ENCODE data around the gene HDAC11. TPM values are rescaled to one million over a fixed set of nuclear protein-coding genes. Genes with fewer than 3 reads are reported as not detected.
A peak's percentile ranks its signal among the peaks of the same experiment; 100 is the strongest.

The HDAC11 gene
- total RNA-seq, 6 donors from 2014 or later: 11.5 to 28.1 (median 18.0) TPM

DNA sequence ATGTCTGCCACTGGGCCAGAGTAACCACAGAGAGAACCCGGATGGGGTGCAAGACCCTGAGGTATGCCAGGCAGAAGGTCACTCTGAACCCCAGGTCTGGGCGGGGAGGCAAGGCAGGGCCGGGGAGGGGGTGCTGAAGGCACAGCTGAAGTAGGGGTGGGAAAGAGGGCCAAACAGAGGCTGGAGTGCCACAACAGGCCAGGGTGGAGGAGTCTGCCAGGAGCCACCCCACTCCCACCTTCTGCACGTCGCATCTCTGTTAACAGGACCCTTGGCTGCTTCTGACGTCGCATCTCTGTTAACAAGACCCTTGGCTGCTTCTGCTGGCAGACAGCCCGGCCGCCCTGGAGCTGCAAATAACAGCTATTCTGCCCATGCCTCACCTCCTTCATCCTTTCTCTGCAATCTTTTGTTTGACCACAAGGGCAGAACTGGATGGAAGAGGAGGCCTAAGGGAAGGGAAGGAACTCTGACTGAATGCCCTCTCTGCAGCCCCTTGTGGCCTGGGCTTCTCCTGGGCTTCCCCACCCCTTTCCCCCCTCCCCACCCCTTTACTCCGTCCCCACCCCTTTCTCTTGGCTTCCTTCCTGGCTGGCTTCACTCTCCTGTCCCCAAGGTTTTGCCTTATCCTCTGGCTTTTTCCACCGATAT, 48.2 kb downstream of the HDAC11 start:
- no peak for DNase-seq
- 51 to 55% methylated on average over 9 to 11 of the region's 11 CpGs for WGBS, 2 donors
- no peak for TF ChIP-seq POLR2A (IDR thresholded peaks at IDR 0.05)
- no peak for TF ChIP-seq POLR2AphosphoS5 (IDR thresholded peaks at IDR 0.05)
- TF ChIP-seq EP300 (IDR thresholded peaks at IDR 0.05): no peak
- TF ChIP-seq, protein P1, sequence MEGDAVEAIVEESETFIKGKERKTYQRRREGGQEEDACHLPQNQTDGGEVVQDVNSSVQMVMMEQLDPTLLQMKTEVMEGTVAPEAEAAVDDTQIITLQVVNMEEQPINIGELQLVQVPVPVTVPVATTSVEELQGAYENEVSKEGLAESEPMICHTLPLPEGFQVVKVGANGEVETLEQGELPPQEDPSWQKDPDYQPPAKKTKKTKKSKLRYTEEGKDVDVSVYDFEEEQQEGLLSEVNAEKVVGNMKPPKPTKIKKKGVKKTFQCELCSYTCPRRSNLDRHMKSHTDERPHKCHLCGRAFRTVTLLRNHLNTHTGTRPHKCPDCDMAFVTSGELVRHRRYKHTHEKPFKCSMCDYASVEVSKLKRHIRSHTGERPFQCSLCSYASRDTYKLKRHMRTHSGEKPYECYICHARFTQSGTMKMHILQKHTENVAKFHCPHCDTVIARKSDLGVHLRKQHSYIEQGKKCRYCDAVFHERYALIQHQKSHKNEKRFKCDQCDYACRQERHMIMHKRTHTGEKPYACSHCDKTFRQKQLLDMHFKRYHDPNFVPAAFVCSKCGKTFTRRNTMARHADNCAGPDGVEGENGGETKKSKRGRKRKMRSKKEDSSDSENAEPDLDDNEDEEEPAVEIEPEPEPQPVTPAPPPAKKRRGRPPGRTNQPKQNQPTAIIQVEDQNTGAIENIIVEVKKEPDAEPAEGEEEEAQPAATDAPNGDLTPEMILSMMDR (IDR thresholded peaks at IDR 0.05): no peak
- H3K9me3 ChIP-seq: no peaks in the 10 kb centered on the region
- ATAC-seq (ENCODE audit: low FRiP score in 2 of 2): peak in 1 of 2 donors; percentile 29
- H3K4me1 ChIP-seq: no peaks in the 10 kb centered on the region
- no peaks in the 10 kb centered on the region for H3K27me3 ChIP-seq
- no peak overlapping the region for H3K27ac ChIP-seq
- H3K36me3 ChIP-seq: no peaks in the 10 kb centered on the region
- H3K4me3 ChIP-seq: no peak overlapping the region

DNA sequence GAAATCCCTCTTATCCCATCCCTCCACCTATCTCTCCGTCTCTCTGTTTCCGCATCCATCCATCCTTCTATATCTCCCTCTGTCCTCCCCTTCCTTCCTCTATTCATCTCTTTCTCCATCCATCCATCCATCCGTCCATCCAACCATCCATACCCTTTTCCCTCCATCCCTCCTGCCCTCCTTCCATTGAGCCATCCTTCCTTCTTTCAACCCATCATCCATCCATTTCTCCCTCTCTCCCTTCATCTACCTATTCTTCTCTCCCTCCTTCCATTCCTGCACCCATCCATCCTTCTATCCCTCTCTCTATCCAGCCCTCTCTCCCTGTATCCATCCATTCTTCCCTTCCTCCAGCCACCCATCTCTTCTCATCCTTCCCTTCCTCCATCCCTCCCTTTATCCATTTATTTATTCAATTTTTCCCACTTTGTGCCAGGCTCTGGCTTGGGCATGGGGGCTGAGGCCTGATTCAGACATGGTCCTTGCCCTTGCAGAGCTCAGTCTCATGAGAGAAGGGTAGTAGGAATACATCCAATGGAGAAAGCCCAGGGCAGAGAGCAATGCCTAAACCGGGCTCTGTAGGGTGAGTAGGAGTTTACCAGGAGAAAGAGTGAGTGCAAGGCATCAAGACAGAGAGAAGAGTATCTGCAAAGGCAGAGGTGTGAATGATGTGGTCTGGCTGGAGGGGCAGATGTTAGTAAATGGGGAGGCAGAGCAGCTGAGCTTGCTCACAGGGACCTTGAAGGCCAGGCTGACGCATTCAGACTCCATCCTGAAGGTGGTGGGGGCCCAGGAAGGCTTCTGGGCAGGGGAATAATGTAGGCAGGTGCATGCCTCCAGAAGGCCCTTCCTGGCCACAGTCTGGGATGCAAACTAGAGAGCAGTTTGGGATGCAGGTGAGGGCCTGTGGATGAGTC, 49.3 kb downstream of the HDAC11 start:
- Histone ChIP-seq H3K27me3 (no peaks in the 10 kb centered on the region), H3K27ac (no peak overlapping the region), H3K36me3 (no peaks in the 10 kb centered on the region), H3K4me1 (no peaks in the 10 kb centered on the region), H3K9me3 (no peaks in the 10 kb centered on the region), H3K4me3 (no peak overlapping the region)
- no peak for ATAC-seq (ENCODE audit: low FRiP score in 2 of 2)
- no peak for DNase-seq
- 73 to 77% methylated on average over 5 of the region's 5 CpGs for WGBS, 2 donors
- TF ChIP-seq POLR2A (IDR thresholded peaks at IDR 0.05) (no peak), EP300 (IDR thresholded peaks at IDR 0.05) (no peak), POLR2AphosphoS5 (IDR thresholded peaks at IDR 0.05) (no peak)
- TF ChIP-seq, protein P1 (IDR thresholded peaks at IDR 0.05): no peak

DNA sequence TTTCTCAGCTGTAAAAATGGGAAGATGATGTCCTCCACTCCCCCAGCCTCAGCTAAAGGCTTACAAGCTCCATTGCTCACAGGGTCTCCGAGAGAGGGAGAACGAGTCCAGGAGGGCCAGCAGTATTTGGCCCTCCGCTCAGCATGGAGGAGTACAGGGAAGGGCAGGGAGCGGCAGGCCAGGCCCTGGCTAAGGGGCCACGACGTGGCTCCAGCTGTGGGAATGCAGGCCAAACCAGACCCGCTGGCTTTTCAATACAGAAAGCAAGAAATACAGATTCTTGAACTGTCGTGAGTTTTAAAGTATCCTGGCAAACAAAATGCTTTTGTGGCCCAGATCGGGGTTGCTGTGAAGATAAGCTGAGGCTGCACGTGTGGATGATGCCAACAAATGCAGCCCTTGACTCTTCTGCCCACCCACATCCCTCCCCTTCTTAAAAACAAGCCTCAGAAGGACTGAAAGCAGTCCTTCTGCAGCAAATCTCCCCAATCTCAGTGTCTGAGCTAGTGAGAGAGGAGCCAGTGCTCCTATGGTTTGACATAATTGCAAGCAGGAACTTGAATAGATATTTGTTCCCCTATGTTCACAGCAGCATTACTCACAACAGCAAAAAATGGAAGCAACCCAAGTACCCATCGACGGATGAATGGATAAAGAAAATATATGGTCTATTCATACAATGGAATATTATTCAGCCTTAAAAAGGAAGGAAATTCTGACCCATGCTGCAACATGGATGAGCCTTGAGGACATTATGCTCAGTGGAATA, 50.3 kb downstream of the HDAC11 start:
- Histone ChIP-seq H3K27me3 (no peaks in the 10 kb centered on the region), H3K9me3 (no peaks in the 10 kb centered on the region), H3K27ac (no peak overlapping the region), H3K4me3 (no peak overlapping the region), H3K4me1 (no peaks in the 10 kb centered on the region), H3K36me3 (no peaks in the 10 kb centered on the region)
- WGBS, 2 donors: 72 to 84% methylated on average over 12 of the region's 12 CpGs
- TF ChIP-seq, protein P1 (IDR thresholded peaks at IDR 0.05): no peak
- TF ChIP-seq EP300 (IDR thresholded peaks at IDR 0.05) (no peak), POLR2A (IDR thresholded peaks at IDR 0.05) (no peak), POLR2AphosphoS5 (IDR thresholded peaks at IDR 0.05) (no peak)
- ATAC-seq (ENCODE audit: low FRiP score in 2 of 2) (no peak), DNase-seq (no peak)

DNA sequence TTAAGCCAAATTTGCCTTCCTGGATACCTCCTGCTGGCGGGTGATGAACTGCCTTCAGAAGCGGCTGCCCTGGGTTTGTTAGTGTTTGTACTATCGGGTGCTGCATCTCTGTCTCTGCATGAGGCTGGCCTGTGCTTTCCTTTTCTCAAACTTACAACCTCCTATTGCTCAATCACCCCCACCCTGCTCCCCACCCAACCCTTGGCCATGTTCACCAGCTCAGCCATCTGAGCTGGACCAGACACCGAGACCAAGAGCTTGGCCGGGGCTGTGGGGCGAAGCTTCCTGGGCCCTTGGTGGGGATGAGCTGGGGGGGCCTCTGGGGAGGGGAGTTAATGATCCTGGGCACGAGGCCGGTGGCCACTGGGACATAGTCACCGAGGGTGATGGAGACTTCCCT, 52.0 kb downstream of the HDAC11 start:
- peak overlapping the region in 1 of 4 donors; percentile 14 for H3K27ac ChIP-seq
- no peaks in the 10 kb centered on the region for H3K27me3 ChIP-seq
- H3K36me3 ChIP-seq: no peaks in the 10 kb centered on the region
- H3K4me1 ChIP-seq: peaks cover 0 to 7% (median 3%) of the 10 kb centered on the region in 4 donors
- peak in 1 of 2 donors; percentile 77 for ATAC-seq (ENCODE audit: low FRiP score in 2 of 2)
- 77 to 78% methylated on average over 4 to 9 of the region's 9 CpGs for WGBS, 2 donors
- H3K9me3 ChIP-seq: no peaks in the 10 kb centered on the region
- no peak for DNase-seq
- no peak for TF ChIP-seq EP300 (IDR thresholded peaks at IDR 0.05)
- no peak overlapping the region for H3K4me3 ChIP-seq

DNA sequence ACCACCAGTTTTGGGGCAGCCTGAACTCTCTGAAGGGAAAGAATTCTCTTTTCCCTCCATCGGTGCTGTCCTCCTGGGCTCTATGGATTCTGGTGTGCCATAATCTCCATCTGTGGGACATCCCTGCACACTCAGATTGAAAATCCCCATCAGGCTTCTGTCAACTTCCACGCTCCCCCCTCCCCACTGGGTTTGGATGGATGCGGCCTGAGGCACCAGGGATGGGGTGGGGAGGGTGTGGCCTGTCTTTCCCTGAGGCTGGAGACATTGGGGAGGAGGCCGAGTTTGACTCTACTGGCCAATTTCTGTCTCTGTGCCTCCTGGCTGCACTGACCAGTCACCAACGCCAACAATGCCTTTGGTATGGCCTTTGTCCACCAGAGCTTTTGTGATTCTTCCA, 52.5 kb downstream of the HDAC11 start:
- DNase-seq (no peak), ATAC-seq (ENCODE audit: low FRiP score in 2 of 2) (peak in 1 of 2 donors; percentile 20)
- 72 to 78% methylated on average over 3 to 5 of the region's 5 CpGs for WGBS, 2 donors
- no peak for TF ChIP-seq POLR2A (IDR thresholded peaks at IDR 0.05)
- TF ChIP-seq EP300 (IDR thresholded peaks at IDR 0.05): no peak
- TF ChIP-seq, protein P1 (IDR thresholded peaks at IDR 0.05): no peak
- TF ChIP-seq POLR2AphosphoS5 (IDR thresholded peaks at IDR 0.05): no peak
- no peaks in the 10 kb centered on the region for H3K9me3 ChIP-seq
- no peaks in the 10 kb centered on the region for H3K27me3 ChIP-seq
- peaks cover 0 to 7% (median 3%) of the 10 kb centered on the region in 4 donors for H3K4me1 ChIP-seq
- H3K36me3 ChIP-seq: no peaks in the 10 kb centered on the region
- H3K27ac ChIP-seq: peak overlapping the region in 1 of 4 donors; percentile 14
- no peak overlapping the region for H3K4me3 ChIP-seq

All from upper lobe of left lung (tissue), 6 donors.